Body of pancreas (tissue), 4 donors: Measurements from ENCODE around the gene THSD7B. TPM values are rescaled to one million over a fixed set of nuclear protein-coding genes. Genes with fewer than 3 reads are reported as not detected.
"Not testable (repeated sequence)": the region's sequence is repeated elsewhere in the genome, so short reads cannot be mapped to it uniquely, and the experiment has no call there.

Experiments used
- ATAC-seq: fragments of 150-250 bp; one replicate; pipeline ENCODE4 v1.9.1; 2016
- DNase-seq, 4 donors: peaks; one replicate each; pipeline ENCODE4 v3.0.0-alpha.2; 2019
- H3K27ac ChIP-seq, 4 donors: fragments of 200-600 bp; sonication (generic); 1 replicate in 3 of 4; 2 replicates in 1 of 4; pipeline versions ENCODE4 v1.5.1 to v1.6.1; 2016 to 2019; ENCODE audit warnings: mild to moderate bottlenecking in 1 of 4, mixed read lengths in 1 of 4, moderate library complexity in 1 of 4
- H3K27me3 ChIP-seq, 2 donors: fragments of 200-600 bp; sonication (generic); one replicate each; pipeline ENCODE4 v1.6.0; 2016; ENCODE audit warnings: mild to moderate bottlenecking in 1 of 2
- H3K36me3 ChIP-seq, 2 donors: fragments of 200-600 bp; sonication (generic); replicated peaks in 1 of 2; 2 replicates each; pipeline ENCODE4 v1.5.1; 2016; ENCODE audit warnings: low read depth in 2 of 2; ENCODE audit not compliant: insufficient read depth in 1 of 2
- H3K4me1 ChIP-seq: fragments of 200-600 bp; sonication (generic); one replicate; pipeline ENCODE4 v1.6.0; 2016
- H3K4me3 ChIP-seq, 2 donors: fragments of 200-600 bp; sonication (generic); 1 replicate in 1 of 2; 2 replicates in 1 of 2; pipeline ENCODE4 v1.5.1; 2016 to 2019
- H3K9me3 ChIP-seq, 3 donors: fragments of 200-600 bp; sonication (generic); 1 replicate in 2 of 3; 2 replicates in 1 of 3; pipeline ENCODE4 v1.5.1; 2016
- CTCF ChIP-seq, 7 experiments: fragments of 450-650 bp in 4 of 7; fragments of 200-600 bp in 3 of 7; sonication (generic) in 3 of 7; IDR thresholded peaks; one replicate each; pipeline ENCODE4 v1.5.1; 2016 to 2019; ENCODE audit warnings: antibody characterized with exemption in 7 of 7
- POLR2A ChIP-seq, 3 donors: fragments of 450-650 bp; IDR thresholded peaks; one replicate each; pipeline ENCODE4 v1.6.1; 2016; ENCODE audit warnings: antibody characterized with exemption in 3 of 3, mild to moderate bottlenecking in 2 of 3
- WGBS, 2 donors: methylation state at CpG; one replicate each; pipeline ENCODE4 v1.1.5; 2017; 5-methylcytosine and 5-hydroxymethylcytosine counted together
- intact Hi-C: fragments of 100-400 bp; cut with DNase I; formaldehyde crosslinking; loops from one replicate; pipeline ENCODE4 v1.15.1; 2023
- total RNA-seq, 2 donors: library from RNA; depleted of rRNA; stranded (reverse); fragments of >200 nt; gene quantifications; one replicate each; pipeline ENCODE4 v1.1.0, GENCODE V29; 2016

The THSD7B gene
- total RNA-seq, 2 donors from 2014 or later, result 0.26 to 0.33 TPM

GRCh38 chr2:137091704-137092103, 326.4 kb downstream of the THSD7B start:
- 55 to 63% methylated on average over 3 of the region's 3 CpGs for WGBS, 2 donors
- no peak overlapping the region for H3K27ac ChIP-seq
- no peak for DNase-seq

GRCh38 chr2:137093116-137093515, 327.8 kb downstream of the THSD7B start:
- TF ChIP-seq CTCF (IDR thresholded peaks at IDR 0.05) (no peak), POLR2A (IDR thresholded peaks at IDR 0.05) (no peak)
- ATAC-seq (no peak), DNase-seq (no peak)
- H3K4me1 ChIP-seq, result no peaks in the 10 kb centered on the region
- intact Hi-C loops, result no loop called here
- no peaks in the 10 kb centered on the region for H3K9me3 ChIP-seq
- H3K36me3 ChIP-seq, result no peaks in the 10 kb centered on the region
- H3K4me3 ChIP-seq, result no peak overlapping the region
- H3K27ac ChIP-seq, result no peak overlapping the region
- H3K27me3 ChIP-seq, result no peaks in the 10 kb centered on the region
- WGBS, 2 donors, result 67 to 69% methylated on average over 4 of the region's 4 CpGs

More at GRCh38 chr2:137091704-137092103, 326.4 kb downstream of the THSD7B start:
- Histone ChIP-seq H3K9me3 (no peaks in the 10 kb centered on the region), H3K4me3 (no peak overlapping the region), H3K36me3 (no peaks in the 10 kb centered on the region), H3K4me1 (no peaks in the 10 kb centered on the region), H3K27me3 (no peaks in the 10 kb centered on the region)
- no peak for ATAC-seq
- TF ChIP-seq POLR2A (IDR thresholded peaks at IDR 0.05) (no peak), CTCF (IDR thresholded peaks at IDR 0.05) (no peak)
- intact Hi-C loops, result no loop called here

GRCh38 chr2:137096187-137096586, 330.8 kb downstream of the THSD7B start:
- DNase-seq (no peak), ATAC-seq (no peak)
- Histone ChIP-seq H3K27ac (no peak overlapping the region), H3K4me3 (no peak overlapping the region), H3K4me1 (no peaks in the 10 kb centered on the region), H3K36me3 (no peaks in the 10 kb centered on the region), H3K27me3 (no peaks in the 10 kb centered on the region), H3K9me3 (no peaks in the 10 kb centered on the region)
- TF ChIP-seq POLR2A (IDR thresholded peaks at IDR 0.05) (no peak), CTCF (IDR thresholded peaks at IDR 0.05) (no peak)
- intact Hi-C loops, result no loop called here

GRCh38 chr2:137096693-137097092, 331.3 kb downstream of the THSD7B start:
- Histone ChIP-seq H3K9me3 (no peaks in the 10 kb centered on the region), H3K27me3 (no peaks in the 10 kb centered on the region), H3K4me1 (no peaks in the 10 kb centered on the region), H3K4me3 (no peak overlapping the region), H3K27ac (no peak overlapping the region), H3K36me3 (no peaks in the 10 kb centered on the region)
- no peak for DNase-seq
- intact Hi-C loops, result no loop called here
- no peak for TF ChIP-seq CTCF (IDR thresholded peaks at IDR 0.05)
- TF ChIP-seq POLR2A (IDR thresholded peaks at IDR 0.05), result no peak
- 63 to 68% methylated on average over 1 of the region's 1 CpG for WGBS, 2 donors
- ATAC-seq, result no peak

GRCh38 chr2:137101814-137102213, 336.5 kb downstream of the THSD7B start:
- 65 to 80% methylated on average over 1 to 3 of the region's 3 CpGs for WGBS, 2 donors
- H3K27ac ChIP-seq, H3K36me3 ChIP-seq, H3K4me1 ChIP-seq, ATAC-seq, DNase-seq, intact Hi-C loops, H3K9me3 ChIP-seq, H3K27me3 ChIP-seq, H3K4me3 ChIP-seq: not testable (repeated sequence)
